H1 (cell line): ENCODE results near the gene IGF2R. TPM values are rescaled to one million over a fixed set of nuclear protein-coding genes. Genes with fewer than 3 reads are reported as not detected.

Source experiments
- EGR1 ChIP-seq: IDR thresholded peaks from 2 replicates; pipeline ENCODE4 v1.6.1; 2011; ENCODE audit warnings: low read depth, low read length, borderline replicate concordance
- HDAC2 ChIP-seq, 2 experiments: fragments of 300-600 bp in 1 of 2; sonication (generic) in 1 of 2; IDR thresholded peaks; 2 replicates each; pipeline ENCODE4 v1.6.1; 2011 to 2012; ENCODE audit warnings: low read depth in 2 of 2, low read length in 2 of 2, mild to moderate bottlenecking in 2 of 2, moderate library complexity in 2 of 2, borderline replicate concordance in 1 of 2, inconsistent platforms in 1 of 2
- KDM5A ChIP-seq: fragments of 200-600 bp; IDR thresholded peaks from 2 replicates; pipeline ENCODE4 v1.7.1; 2012; ENCODE audit warnings: mild to moderate bottlenecking, low read length, inconsistent platforms, mixed read lengths
- polyA plus RNA-seq, 7 experiments: library from polyadenylated mRNA; depleted of rRNA in 3 of 7; stranded (reverse) in 5 of 7; unstranded in 2 of 7; fragments of >200 nt in 5 of 7; fragments of 200-250 nt in 2 of 7; gene quantifications; 1 replicate in 5 of 7; 2 replicates in 1 of 7; 4 replicates in 1 of 7; pipeline versions ENCODE4 v1.2.1 to v1.2.3, GENCODE V29; 2011 to 2013; ENCODE audit warnings: missing spikeins in 2 of 7, mixed read lengths in 2 of 7
- total RNA-seq: library from RNA; stranded (reverse); fragmentation: NEBNext Ultra II Directional; extraction: Animal tissue kit (Norgen Biotek cat#: 25700); gene quantifications from 2 replicates; pipeline ENCODE4 v1.2.1, GENCODE V29; 2021

Gene IGF2R
- total and polyA plus RNA-seq, 2 of the 8 experiments (the other 6 are each of a cell fraction or from before 2014, with no cell fraction given), result 20.6 to 74.1 TPM

- TF ChIP-seq HDAC2 (IDR thresholded peaks at IDR 0.05; ENCODE audit: borderline replicate concordance in 1 of 2, low read depth in 2 of 2, low read length in 2 of 2), result no peak
- no peak for TF ChIP-seq EGR1
- no peak for TF ChIP-seq KDM5A
These were observed 110.2 kb downstream of the IGF2R start (continued) for GRCh38 chr6:160078883-160079685.
